Suprapubic skin (tissue), 4 donors: ENCODE results near the gene NKAPD1.
A peak's percentile ranks its signal among the peaks of the same experiment; 100 is the strongest.

Experiments used
- EP300 ChIP-seq: sonication (generic); formaldehyde crosslinking; IDR thresholded peaks from one replicate; pipeline ENCODE4 v1.6.1; 2017; ENCODE audit warnings: antibody characterized with exemption
- POLR2A ChIP-seq, 2 donors: fragments of 450-650 bp; IDR thresholded peaks; one replicate each; pipeline ENCODE4 v1.6.1; 2017; ENCODE audit warnings: antibody characterized with exemption in 2 of 2, mild to moderate bottlenecking in 2 of 2, moderate library complexity in 2 of 2
- POLR2AphosphoS5 ChIP-seq, 3 donors: sonication (generic); formaldehyde crosslinking; IDR thresholded peaks; one replicate each; pipeline ENCODE4 v1.6.1; 2017; ENCODE audit warnings: antibody characterized with exemption in 3 of 3
- TF ChIP-seq, protein P1 (sequence below), 2 donors: fragments of 200-600 bp in 1 of 2; fragments of 450-650 bp in 1 of 2; sonication (generic) in 1 of 2; IDR thresholded peaks; one replicate each; pipeline ENCODE4 v1.5.1; 2016 to 2019; ENCODE audit warnings: antibody characterized with exemption in 2 of 2, mild to moderate bottlenecking in 1 of 2, moderate library complexity in 1 of 2

GRCh38 chr11:112113539-112114457 is 39.7 kb downstream of the NKAPD1 start:
- no peak for TF ChIP-seq POLR2A (IDR thresholded peaks at IDR 0.05)
- TF ChIP-seq, protein P1, sequence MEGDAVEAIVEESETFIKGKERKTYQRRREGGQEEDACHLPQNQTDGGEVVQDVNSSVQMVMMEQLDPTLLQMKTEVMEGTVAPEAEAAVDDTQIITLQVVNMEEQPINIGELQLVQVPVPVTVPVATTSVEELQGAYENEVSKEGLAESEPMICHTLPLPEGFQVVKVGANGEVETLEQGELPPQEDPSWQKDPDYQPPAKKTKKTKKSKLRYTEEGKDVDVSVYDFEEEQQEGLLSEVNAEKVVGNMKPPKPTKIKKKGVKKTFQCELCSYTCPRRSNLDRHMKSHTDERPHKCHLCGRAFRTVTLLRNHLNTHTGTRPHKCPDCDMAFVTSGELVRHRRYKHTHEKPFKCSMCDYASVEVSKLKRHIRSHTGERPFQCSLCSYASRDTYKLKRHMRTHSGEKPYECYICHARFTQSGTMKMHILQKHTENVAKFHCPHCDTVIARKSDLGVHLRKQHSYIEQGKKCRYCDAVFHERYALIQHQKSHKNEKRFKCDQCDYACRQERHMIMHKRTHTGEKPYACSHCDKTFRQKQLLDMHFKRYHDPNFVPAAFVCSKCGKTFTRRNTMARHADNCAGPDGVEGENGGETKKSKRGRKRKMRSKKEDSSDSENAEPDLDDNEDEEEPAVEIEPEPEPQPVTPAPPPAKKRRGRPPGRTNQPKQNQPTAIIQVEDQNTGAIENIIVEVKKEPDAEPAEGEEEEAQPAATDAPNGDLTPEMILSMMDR (IDR thresholded peaks at IDR 0.05) = peak; percentile 50 to 56
- no peak for TF ChIP-seq POLR2AphosphoS5 (IDR thresholded peaks at IDR 0.05)
- TF ChIP-seq EP300 = no peak
